Measurements from ENCODE around the gene NAP1L4.

The NAP1L4 gene

GRCh38 chr11:2901854-2902783, 90.0 kb downstream of the NAP1L4 start:
- TF ChIP-seq GATA2 (IDR thresholded peaks at IDR 0.05; ENCODE audit: low read depth, low read length) (no peak), GATA3 (IDR thresholded peaks at IDR 0.05; ENCODE audit: low read depth, low read length) (no peak)

- TF ChIP-seq GATA2 (IDR thresholded peaks at IDR 0.05; ENCODE audit: low read depth, low read length) (no peak), GATA3 (IDR thresholded peaks at IDR 0.05; ENCODE audit: low read depth, low read length) (no peak)
Observed at GRCh38 chr11:2901196-2901796, 90.8 kb downstream of the NAP1L4 start.

- no peak for TF ChIP-seq GATA2 (IDR thresholded peaks at IDR 0.05; ENCODE audit: low read depth, low read length)
- TF ChIP-seq GATA3 (IDR thresholded peaks at IDR 0.05; ENCODE audit: low read depth, low read length): no peak
Observed at GRCh38 chr11:2899080-2899783, 92.9 kb downstream of the NAP1L4 start.

GRCh38 chr11:2898366-2899079, 93.6 kb downstream of the NAP1L4 start:
- no peak for TF ChIP-seq GATA2 (IDR thresholded peaks at IDR 0.05; ENCODE audit: low read depth, low read length)
- no peak for TF ChIP-seq GATA3 (IDR thresholded peaks at IDR 0.05; ENCODE audit: low read depth, low read length)

- TF ChIP-seq GATA2 (IDR thresholded peaks at IDR 0.05; ENCODE audit: low read depth, low read length) (no peak), GATA3 (IDR thresholded peaks at IDR 0.05; ENCODE audit: low read depth, low read length) (no peak)
Observed at GRCh38 chr11:2897048-2897447, 95.1 kb downstream of the NAP1L4 start.

- no peak for TF ChIP-seq GATA2 (IDR thresholded peaks at IDR 0.05; ENCODE audit: low read depth, low read length)
Observed at GRCh38 chr11:2896047-2896446, 96.1 kb downstream of the NAP1L4 start.
